Renal pelvis (tissue), 12 donors: ENCODE measurements around the gene FBXO34. TPM values are rescaled to one million over a fixed set of nuclear protein-coding genes. Genes with fewer than 3 reads are reported as not detected.
A peak's percentile ranks its signal among the peaks of the same experiment; 100 is the strongest.

Experiments
- DNase-seq: peaks from one replicate; pipeline ENCODE4 v3.0.0-alpha.2; 2013
- long read RNA-seq, 16 experiments: transcript quantifications; one replicate each; lab custom pipeline, GENCODE V29; 2026
- polyA plus RNA-seq, 3 donors: library from polyadenylated mRNA; unstranded; fragments of 120-200 nt; gene quantifications; one replicate each; pipeline ENCODE4 v1.2.1, GENCODE V29; 2013; ENCODE audit not compliant: insufficient read length in 3 of 3

FBXO34 gene, protein sequence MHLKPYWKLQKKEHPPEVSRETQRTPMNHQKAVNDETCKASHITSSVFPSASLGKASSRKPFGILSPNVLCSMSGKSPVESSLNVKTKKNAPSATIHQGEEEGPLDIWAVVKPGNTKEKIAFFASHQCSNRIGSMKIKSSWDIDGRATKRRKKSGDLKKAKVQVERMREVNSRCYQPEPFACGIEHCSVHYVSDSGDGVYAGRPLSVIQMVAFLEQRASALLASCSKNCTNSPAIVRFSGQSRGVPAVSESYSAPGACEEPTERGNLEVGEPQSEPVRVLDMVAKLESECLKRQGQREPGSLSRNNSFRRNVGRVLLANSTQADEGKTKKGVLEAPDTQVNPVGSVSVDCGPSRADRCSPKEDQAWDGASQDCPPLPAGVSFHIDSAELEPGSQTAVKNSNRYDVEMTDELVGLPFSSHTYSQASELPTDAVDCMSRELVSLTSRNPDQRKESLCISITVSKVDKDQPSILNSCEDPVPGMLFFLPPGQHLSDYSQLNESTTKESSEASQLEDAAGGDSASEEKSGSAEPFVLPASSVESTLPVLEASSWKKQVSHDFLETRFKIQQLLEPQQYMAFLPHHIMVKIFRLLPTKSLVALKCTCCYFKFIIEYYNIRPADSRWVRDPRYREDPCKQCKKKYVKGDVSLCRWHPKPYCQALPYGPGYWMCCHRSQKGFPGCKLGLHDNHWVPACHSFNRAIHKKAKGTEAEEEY
- polyA plus RNA-seq: 10 to 100 TPM; 32.9 to 42.1 (median 34.0) TPM
- long read RNA-seq, donor 1, transcript FBXO34-201 (2 exons, 3,464 nt): major isoform, 7 of 7 reads
- long read RNA-seq, donor 1, partial matches to known transcripts: 0 of 7 reads
- long read RNA-seq, donor 1, other reads (novel, unspliced or antisense): 0 of 7 reads
- long read RNA-seq, donor 2, transcript FBXO34-201 (2 exons, 3,464 nt): major isoform, 12 of 12 reads
- long read RNA-seq, donor 2, partial matches to known transcripts: 0 of 12 reads
- long read RNA-seq, donor 2, other reads (novel, unspliced or antisense): 0 of 12 reads
- long read RNA-seq, donor 3, transcript FBXO34-201 (2 exons, 3,464 nt): major isoform, 12 of 12 reads
- long read RNA-seq, donor 3, partial matches to known transcripts: 0 of 12 reads
- long read RNA-seq, donor 3, other reads (novel, unspliced or antisense): 0 of 12 reads
- long read RNA-seq, donor 4, transcript FBXO34-201 (2 exons, 3,464 nt): major isoform, 12 of 12 reads
- long read RNA-seq, donor 4, partial matches to known transcripts: 0 of 12 reads
- long read RNA-seq, donor 4, other reads (novel, unspliced or antisense): 0 of 12 reads
- long read RNA-seq, donor 5, transcript FBXO34-201 (2 exons, 3,464 nt): major isoform, 7 of 7 reads
- long read RNA-seq, donor 5, partial matches to known transcripts: 0 of 7 reads
- long read RNA-seq, donor 5, other reads (novel, unspliced or antisense): 0 of 7 reads
- long read RNA-seq, donor 6, transcript FBXO34-201 (2 exons, 3,464 nt): major isoform, 9 of 9 reads
- long read RNA-seq, donor 6, partial matches to known transcripts: 0 of 9 reads
- long read RNA-seq, donor 6, other reads (novel, unspliced or antisense): 0 of 9 reads
- long read RNA-seq, donor 7, transcript FBXO34-201 (2 exons, 3,464 nt): major isoform, 19 of 19 reads
- long read RNA-seq, donor 7, partial matches to known transcripts: 0 of 19 reads
- long read RNA-seq, donor 7, other reads (novel, unspliced or antisense): 0 of 19 reads
- long read RNA-seq, donor 8, partial matches to known transcripts: 0 of 1 reads
- long read RNA-seq, donor 8, other reads (novel, unspliced or antisense): 0 of 1 reads
- long read RNA-seq, donor 9, transcript FBXO34-201 (2 exons, 3,464 nt): major isoform, 13 of 13 reads
- long read RNA-seq, donor 9, partial matches to known transcripts: 0 of 13 reads
- long read RNA-seq, donor 9, other reads (novel, unspliced or antisense): 0 of 13 reads
- long read RNA-seq, donor 10, transcript FBXO34-201 (2 exons, 3,464 nt): major isoform, 15 of 23 reads
- long read RNA-seq, donor 10, partial matches to known transcripts: 8 of 23 reads
- long read RNA-seq, donor 10, other reads (novel, unspliced or antisense): 0 of 23 reads
- long read RNA-seq, donor 11, transcript FBXO34-201 (2 exons, 3,464 nt): major isoform, 10 of 10 reads
- long read RNA-seq, donor 11, partial matches to known transcripts: 0 of 10 reads
- long read RNA-seq, donor 11, other reads (novel, unspliced or antisense): 0 of 10 reads
- long read RNA-seq, donor 12, transcript FBXO34-201 (2 exons, 3,464 nt): major isoform, 13 of 23 reads
- long read RNA-seq, donor 12, partial matches to known transcripts: 10 of 23 reads
- long read RNA-seq, donor 12, other reads (novel, unspliced or antisense): 0 of 23 reads
- long read RNA-seq, donor 13, partial matches to known transcripts: 0 of 2 reads
- long read RNA-seq, donor 13, other reads (novel, unspliced or antisense): 0 of 2 reads
- long read RNA-seq, donor 14: 0 reads
- long read RNA-seq, donor 15: 0 reads
- long read RNA-seq, donor 16, transcript FBXO34-201 (2 exons, 3,464 nt): major isoform, 7 of 7 reads
- long read RNA-seq, donor 16, partial matches to known transcripts: 0 of 7 reads
- long read RNA-seq, donor 16, other reads (novel, unspliced or antisense): 0 of 7 reads

DNA sequence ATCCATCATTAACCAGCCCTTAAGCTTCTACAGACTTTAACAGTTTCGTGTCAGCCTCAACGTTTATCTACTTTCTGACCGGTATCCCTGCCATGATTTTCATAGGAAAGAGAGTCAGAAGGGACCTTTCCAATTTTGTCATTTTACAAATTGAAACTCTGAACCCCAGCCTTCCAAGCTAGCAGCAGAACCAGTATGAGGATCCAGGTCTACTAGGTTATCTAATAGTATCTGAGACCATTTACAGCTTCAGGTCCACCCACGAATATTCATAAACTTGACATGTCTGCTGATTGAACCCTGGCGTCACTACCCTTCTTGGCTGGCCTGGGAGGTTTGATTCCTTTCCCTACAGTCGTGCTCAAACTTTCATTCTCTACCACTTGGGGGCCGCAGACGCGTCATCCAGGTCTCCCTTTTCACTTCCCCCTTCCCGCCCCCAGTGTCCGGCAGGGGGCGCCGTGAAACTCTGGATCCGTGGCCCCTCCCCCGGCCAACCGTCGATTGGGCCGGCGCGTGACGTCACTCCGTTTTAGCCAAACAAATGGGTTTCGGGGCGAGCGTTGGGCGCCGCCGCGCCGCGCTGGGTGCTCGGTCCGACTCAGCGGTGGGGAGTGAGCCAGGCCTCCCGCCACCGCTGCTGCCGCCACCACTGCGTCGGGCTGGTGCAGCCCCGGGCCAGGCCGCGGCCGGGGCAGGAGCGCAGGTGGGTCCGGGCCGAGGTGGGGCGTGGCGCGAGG, at the start of gene FBXO34:
TSS of gene FBXO34 (plus strand) at position 590 of the 740 bp plus-strand sequence. CDS start 78,970 bp downstream, outside the sequence.
- DNase-seq: peak; percentile 98

DNA sequence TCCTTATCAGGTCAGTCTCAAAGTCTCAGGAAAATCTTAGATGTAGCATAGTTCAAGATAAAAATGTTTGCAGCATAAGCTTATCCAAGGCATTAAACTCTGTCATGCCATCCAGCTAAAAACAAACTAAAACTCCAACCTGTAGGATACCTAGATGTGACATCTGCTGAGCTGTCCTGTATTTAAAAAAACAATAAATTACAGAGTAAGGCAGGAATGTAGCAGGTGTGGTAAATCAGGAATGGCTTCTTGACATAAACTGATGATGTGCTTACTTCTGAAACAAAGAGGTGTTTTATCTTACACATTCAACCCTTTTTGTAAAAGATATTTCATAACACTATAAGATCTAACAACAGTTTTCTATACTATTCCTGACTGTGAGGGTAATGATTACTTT, 49.3 kb upstream of the FBXO34 start:
- no peak for DNase-seq

DNA sequence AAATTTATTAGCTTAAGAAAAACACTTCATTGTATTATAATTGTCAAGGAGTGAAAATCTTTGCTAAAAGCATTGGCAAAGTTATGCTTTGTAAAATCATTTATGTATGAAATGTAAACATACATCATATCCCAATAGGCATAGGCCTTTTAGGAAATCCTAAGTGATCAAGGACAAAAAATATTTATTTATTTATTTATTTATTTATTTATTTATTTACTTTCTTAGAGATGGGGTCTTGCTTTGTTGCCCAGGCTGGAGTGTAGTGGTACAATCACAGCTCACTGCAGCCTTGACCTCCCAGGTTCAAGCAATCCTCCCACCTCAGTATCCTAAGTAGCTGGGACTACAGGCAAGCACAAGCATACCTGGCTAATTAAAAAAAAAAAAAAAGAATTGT, 47.9 kb upstream of the FBXO34 start:
- DNase-seq: no peak

DNA sequence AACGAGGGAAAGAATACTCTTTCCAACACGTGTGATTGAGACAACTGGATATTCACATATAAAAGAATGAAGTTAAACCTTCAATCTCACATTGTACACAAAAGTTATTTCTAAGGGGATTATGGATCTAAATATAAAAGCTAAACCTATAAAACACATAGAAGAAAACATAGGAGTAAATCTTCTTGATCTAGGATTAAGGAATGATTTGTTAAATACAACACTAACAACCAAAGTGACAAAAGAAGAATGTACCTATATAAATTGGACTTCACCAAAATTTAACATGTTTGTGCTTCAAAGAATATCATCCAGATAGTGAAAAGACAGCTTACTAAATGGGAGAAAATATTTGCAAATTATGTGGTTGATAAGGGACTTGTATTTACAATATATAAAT, 43.0 kb upstream of the FBXO34 start:
- no peak for DNase-seq

DNA sequence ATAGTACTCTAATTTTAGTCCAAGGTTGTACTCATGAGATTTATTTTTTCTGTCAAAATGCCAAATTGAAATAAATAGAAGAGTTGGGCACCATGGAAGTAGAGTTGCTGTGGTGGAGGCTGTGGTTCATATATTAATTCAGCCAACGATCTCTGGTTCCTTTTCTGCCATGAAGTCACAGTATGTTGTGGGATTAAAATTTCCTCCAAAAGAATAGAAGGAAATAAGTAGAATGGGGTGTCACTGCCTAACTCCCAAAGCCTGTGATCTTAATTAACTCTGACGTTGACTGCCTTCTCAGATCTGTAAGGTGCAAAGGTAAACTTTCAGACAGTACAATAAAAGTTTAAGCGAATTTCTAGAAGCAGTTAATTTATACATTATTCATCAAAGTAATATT, 37.6 kb upstream of the FBXO34 start:
- no peak for DNase-seq

DNA sequence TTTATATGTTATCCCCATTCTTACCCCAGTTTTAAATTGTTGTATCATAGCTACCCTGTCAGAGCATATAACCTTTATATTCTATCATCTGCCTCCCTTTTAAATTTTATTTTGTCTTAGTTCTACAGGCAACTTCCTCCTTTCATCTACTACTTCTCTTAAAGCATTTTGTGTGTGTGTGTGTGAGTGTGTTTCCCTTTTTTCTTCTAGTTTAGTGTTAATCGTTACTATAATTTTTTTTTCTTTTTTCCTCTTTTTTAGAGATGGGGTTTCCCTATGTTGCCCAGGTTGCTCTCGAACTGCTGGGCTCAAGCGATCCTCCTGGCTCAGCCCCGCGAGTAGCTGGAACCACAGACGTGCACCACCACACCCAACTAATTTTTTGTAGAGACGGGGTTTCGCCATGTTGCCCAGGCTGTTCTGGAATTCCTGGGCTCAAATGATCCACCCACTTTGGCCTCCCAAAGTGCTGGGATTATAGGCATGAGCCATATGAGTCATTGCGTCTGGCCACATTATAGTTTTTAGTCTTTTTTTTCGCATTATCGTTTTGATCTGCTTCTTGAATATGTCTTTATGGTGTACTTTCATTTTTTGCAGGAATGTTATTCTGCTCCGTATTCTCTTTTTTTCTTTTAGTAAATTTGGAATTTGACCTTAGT, 33.1 kb upstream of the FBXO34 start:
- DNase-seq: no peak

DNA sequence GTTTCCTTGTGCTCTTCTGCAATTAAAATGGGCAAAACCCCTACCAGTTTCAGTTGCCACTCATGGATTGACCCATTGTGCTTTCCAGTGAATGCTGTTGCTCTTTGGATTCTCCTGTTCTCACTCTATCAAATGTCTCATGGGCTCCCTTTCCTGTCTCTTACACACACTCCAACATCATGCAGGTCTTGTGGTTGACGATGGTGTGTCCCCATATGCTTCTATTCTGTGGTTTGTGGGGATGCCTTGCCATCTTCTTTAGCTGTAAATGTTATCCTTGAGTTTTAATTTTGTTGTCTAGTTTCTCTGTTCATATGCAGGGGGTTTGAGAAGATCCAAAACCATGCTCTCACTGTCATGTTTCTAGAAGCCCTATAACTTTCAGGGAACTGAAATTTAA, 31.9 kb upstream of the FBXO34 start:
- no peak for DNase-seq

DNA sequence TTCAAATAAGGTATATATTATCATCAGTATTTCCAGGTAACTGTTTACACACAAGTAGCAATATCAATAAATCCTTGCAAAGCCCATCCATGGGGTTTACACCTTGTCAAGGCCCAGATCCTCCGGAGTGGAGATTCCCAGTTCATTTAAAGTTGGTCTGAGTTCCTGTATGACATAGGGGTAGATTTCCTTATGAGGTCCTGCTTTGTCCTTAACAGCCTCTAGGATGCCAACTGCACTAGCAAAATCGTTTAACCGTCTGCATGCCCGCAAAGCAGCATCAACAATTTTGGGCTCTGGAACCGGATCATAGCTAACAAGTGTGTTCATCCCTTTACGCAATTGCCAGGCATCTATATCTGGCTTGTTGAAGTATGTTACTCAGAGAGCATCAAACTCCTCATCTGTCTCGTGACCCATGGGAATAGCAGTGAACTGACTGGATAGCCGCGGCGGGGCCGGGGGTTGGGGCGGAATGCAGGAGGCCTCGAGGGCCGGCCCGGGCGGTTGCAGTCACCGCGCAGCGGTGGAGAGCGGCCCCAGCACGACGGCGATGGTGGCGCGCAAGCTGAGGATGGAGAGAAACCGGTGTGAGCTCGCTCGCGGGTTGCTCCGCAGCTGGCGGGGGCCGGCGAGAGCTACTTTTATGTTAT, 30.6 kb upstream of the FBXO34 start:
- DNase-seq: peak; percentile 15

DNA sequence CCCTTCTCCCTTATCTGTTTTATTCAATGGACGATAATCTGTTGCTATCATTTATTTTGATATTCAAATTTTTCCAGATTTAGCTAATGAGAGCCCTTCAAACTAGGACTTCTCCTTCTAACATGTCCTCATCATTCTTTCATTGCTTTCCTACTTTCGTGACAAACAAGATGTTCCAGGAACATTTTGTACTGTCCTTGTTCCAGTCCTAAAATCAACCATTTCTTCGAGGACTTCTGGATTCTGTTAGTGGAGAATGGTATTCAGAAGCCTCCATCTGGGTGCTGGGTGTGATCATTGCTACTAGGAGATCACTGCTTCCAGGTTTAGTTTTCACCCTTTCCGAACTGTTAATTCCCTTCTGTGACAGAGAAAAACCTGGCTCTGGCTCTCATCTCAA, 29.5 kb upstream of the FBXO34 start:
- DNase-seq: no peak

DNA sequence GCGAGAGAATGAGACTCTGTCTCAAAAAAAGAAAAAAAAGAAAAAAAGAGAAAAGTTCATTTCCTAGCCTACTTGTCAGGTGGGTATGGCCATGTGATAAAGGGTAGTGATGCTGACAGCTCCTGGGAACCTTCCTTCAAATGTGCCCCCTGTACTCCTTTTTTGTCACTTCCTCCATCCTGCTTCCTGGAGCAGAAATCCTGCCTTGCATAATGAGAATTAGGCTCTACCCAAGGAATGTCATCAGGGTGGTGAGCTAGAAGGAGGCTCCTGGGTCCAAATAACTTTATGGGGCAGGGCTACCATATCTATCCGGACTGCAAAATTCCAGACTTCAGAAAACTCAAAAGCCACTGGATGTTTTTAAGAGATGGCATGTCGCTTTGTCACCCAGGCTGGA, 27.8 kb upstream of the FBXO34 start:
- no peak for DNase-seq

DNA sequence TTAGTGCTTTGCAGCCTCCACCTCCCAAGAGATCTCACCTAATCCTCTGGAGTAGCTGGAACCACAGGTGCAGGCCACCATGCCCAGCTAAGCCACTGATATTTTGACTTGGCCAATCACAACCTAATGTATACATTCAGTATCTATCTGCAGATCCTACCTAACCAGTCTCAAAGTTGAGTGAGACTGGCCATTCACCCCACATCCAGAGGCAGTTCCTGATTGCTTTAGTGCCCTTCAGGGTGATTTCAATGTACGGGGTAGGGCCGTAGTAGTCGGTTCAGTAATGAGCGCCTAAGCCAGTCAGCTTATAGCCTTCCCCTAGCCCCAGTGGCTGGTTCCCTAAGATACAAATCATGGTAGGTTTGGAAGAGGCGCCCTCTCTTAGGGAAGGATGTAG, 27.4 kb upstream of the FBXO34 start:
- DNase-seq: no peak

DNA sequence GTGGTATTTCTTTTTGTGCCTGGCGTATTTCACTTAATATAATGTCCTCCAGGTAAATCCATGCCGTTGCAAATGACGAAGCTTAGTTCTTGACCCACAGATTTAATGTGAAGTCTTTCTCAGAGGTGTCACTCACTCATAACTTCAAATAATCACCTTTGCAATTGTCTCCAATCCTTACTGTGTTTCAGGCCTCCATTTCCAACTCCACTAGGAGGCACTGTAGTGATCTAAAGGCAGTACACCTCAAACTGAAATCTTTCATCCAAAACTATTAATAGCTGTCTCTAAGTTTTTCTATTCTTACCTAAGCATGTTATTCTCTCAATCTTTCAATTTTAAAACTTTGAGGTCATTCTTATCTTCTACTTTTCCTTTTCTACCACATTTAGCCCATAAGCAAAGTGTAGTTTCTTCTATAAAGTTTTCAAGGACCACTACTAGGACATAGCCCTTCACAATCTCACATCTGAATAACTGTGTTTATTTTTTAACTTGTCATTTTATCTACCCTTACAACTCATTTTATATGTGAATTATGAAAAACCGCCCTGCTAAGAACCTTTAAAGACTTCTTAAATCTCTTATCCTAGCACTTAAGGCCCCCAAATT, 25.5 kb upstream of the FBXO34 start:
- no peak for DNase-seq

DNA sequence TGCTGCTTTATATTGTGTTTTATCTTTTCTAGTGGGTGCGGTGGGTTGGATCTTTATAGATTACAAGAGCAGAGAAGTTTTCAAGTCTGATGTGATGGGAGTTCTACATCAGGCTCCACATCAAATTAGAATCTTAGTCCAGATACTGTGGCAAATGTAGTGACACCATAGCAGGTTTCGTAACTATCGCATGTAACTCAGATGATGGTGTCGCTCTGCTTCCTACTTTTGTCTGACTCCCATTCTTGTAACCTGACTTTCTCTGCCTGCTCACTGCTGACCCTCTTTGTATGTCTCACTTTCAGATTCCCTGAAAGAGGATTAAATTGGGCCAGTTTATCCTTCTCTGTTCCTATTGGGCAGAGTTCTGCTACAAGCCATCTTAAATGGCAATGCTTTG, 22.8 kb upstream of the FBXO34 start:
- DNase-seq: no peak

DNA sequence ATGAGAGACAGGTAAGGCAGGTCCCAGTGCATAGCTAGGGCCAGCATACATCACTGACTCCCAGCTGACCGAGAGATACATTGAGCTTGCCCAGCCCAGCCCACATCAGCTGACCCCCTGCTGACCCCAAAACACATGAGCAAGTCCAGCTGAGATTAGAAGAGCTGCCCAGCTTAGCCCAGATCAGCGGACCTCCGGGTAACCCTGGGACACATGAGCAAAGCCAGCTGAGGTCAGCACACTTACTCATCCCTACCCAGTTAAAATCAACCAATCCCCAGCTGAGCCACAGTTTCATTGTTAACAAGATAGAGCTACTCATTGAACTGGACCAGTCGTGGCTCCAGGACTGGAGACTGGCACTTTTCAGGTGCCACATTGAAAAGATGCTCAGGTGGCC, 21.8 kb upstream of the FBXO34 start:
- DNase-seq: no peak

DNA sequence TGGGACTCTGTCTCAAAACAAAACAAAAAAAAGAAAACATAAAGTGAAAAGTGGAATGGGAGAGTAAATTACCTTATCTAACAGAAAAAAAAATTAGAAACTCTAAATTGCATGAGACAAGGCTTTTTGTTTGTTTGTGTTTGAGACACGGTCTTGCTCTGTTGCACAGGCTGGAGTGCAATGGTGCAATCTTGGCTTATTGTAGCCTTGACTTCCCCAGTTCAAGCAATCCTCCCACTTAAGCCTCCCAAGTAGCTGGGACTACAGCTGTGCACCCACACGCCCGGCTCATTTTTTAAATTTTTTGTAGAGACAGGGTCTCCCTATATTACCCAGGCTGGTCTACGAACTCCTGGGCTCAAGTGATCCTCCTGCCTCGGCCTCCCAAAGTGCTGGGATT, 17.9 kb upstream of the FBXO34 start:
- no peak for DNase-seq

DNA sequence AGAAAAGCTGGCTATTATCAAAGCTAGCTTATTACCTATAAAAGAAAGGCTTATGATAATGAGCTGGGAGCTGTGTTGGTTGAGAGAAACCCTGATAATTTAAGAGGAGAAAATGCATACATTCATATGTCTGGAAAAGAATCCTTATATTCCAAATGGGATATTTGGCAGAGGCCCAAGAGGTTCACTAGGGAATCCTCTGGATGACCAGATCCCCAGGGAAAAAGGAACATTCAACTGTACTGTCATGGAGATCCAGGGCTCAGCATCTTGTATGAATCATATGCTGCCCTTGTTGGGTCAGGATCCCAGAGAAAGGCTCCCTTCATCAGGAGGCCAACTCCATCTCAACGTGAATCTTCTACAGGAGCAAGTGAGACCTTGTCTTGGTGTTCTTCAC, 16.6 kb upstream of the FBXO34 start:
- DNase-seq: no peak

DNA sequence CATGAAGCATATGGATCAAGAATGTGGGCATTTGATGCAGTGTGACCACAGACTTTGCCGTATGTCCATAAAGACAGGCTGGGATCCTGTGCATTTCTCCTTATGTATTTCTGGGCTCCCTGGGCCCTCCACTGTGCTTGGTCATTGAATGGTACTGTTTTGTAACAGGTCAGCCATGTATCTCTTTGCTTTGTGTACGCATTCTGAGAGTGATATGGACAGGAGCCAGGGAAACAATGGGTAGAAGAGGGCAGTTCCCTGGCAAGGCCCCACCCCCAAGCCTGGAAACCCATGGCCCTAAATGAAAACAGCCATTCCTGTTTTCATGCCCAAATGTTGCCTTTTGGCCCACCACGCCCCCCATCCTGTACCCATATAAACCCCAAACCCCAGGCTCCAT, 15.2 kb upstream of the FBXO34 start:
- DNase-seq: no peak
